Mucosa of descending colon (tissue), 3 donors: ENCODE measurements around the gene NFKB1. TPM values are rescaled to one million over a fixed set of nuclear protein-coding genes. Genes with fewer than 3 reads are reported as not detected.

Source experiments
- ATAC-seq: fragments of 200-7000 bp; cut with Tn5 transposase; one replicate; pipeline ENCODE4 v1.9.1; 2020; ENCODE audit warnings: mild to moderate bottlenecking, moderate library complexity
- DNase-seq, 3 donors: peaks; one replicate each; pipeline ENCODE4 v3.0.0-alpha.2; 2020
- H3K36me3 ChIP-seq: fragments of 200-600 bp; one replicate; pipeline ENCODE4 v1.8.0; 2021; ENCODE audit warnings: low read depth, mild to moderate bottlenecking
- H3K4me1 ChIP-seq: fragments of 200-600 bp; one replicate; pipeline ENCODE4 v1.8.0; 2021; ENCODE audit warnings: low read depth, mild to moderate bottlenecking
- H3K4me3 ChIP-seq: fragments of 200-600 bp; one replicate; pipeline ENCODE4 v1.8.0; 2021; ENCODE audit warnings: mild to moderate bottlenecking
- H3K9me3 ChIP-seq: fragments of 200-600 bp; one replicate; pipeline ENCODE4 v1.8.0; 2021; ENCODE audit warnings: mild to moderate bottlenecking
- intact Hi-C, 2 donors: fragments of 100-400 bp; cut with DNase I in 1 of 2; cut with micrococcal nuclease in 1 of 2; formaldehyde crosslinking; loops; one replicate each; pipeline versions ENCODE4 v1.11.0 to v1.11.1; 2022; cut with DNase I, micrococcal nuclease
- total RNA-seq, 3 donors: library from RNA; stranded (reverse); fragmentation: NEBNext Ultra II Directional in 2 of 3; extraction: Animal tissue kit (Norgen Biotek cat#: 25700) in 2 of 3; gene quantifications; one replicate each; pipeline versions ENCODE4 v1.2.1 to v1.2.4, GENCODE V29; 2021 to 2023
- TF ChIP-seq, protein P1 (sequence below): fragments of 200-600 bp; IDR thresholded peaks from one replicate; pipeline ENCODE4 v1.8.0; 2022; ENCODE audit warnings: antibody characterized with exemption, mild to moderate bottlenecking
- donor health status: DM: no; HTN: no; CAD: no; lungs with moderate emphysema.
- donor health status: DM: no; HTN: no; CAD: no.
- donor health status: DM: no; HTN: yes; CAD: no.

NFKB1 gene
- total RNA-seq, 3 donors from 2014 or later = 50.8 to 57.4 (median 53.6) TPM

DNA sequence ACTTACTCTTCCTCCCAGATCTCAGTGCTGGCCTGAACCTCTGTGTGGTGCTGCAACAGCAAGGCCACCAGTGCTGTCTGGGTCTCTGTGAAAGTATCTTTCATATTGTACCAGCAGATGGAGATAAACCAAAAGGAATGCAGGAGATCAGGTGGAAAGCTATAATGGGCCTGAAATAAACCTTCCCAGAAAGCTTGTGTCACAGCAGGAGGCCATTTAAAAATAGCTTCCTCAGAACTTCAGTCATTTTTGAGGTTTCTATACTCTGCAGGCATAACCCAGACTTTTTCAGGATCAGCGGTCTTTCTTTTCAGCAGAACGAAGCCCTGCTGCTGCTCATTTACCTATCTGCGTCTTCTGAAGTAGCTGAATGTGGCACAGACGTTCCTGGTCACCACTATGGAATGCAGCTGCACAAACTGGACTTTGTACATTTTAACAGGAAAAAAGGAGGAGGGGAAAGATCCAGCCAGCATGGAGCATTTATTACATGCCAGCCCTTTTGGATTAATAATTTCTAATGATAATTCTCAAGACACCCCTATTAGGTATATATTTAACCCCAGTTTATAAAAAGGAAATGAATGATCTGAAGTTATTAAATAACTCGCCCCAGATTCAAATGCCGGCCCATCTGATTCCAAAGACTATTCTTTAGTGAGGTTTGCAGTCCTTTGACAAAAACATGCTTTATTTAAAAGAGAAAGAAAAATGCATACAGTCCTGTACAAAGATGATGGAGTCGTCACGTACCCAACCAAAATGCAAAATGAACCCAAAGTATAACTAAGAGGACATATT lies 119.7 kb downstream of the NFKB1 start:
- TF ChIP-seq, protein P1, sequence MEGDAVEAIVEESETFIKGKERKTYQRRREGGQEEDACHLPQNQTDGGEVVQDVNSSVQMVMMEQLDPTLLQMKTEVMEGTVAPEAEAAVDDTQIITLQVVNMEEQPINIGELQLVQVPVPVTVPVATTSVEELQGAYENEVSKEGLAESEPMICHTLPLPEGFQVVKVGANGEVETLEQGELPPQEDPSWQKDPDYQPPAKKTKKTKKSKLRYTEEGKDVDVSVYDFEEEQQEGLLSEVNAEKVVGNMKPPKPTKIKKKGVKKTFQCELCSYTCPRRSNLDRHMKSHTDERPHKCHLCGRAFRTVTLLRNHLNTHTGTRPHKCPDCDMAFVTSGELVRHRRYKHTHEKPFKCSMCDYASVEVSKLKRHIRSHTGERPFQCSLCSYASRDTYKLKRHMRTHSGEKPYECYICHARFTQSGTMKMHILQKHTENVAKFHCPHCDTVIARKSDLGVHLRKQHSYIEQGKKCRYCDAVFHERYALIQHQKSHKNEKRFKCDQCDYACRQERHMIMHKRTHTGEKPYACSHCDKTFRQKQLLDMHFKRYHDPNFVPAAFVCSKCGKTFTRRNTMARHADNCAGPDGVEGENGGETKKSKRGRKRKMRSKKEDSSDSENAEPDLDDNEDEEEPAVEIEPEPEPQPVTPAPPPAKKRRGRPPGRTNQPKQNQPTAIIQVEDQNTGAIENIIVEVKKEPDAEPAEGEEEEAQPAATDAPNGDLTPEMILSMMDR = no peak
- intact Hi-C loops = loop anchor here (5.0 to 10.0 kb wide), 2 partner anchors 386 to 394 kb away; partner anchors contain the start of gene SLC9B1 (in 1 of the 2)
- Histone ChIP-seq H3K4me1 (peaks cover 4% of the 10 kb centered on the region), H3K4me3 (no peak overlapping the region), H3K9me3 (no peaks in the 10 kb centered on the region), H3K36me3 (no peaks in the 10 kb centered on the region)
- DNase-seq (peak in 1 of 3 donors; percentile 62), ATAC-seq (peak; percentile 92)

DNA sequence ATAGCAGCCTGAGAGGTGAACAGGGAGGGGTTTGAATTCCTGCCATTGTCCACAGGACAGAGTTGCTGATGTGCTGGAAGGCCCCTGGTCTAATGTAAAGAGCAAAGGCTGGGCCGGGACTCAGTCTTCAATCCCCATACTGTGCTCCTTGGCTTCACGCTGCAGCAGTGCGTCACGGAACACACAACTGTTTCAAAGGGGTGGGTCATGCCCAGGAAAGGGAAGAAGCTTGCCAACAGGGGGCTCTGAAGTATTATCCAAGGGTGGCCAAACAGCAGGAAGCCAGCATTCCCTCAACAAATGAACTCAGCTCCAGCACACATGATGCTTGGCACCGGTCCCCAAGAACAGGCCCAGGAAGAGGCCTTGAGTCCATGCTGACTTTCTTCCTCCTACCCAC lies 122.5 kb downstream of the NFKB1 start:
- intact Hi-C loops = loop anchor here (5.0 to 10.0 kb wide), 2 partner anchors 384 to 391 kb away; partner anchors contain the start of gene SLC9B1 (in 1 of the 2)
- Histone ChIP-seq H3K4me3 (no peak overlapping the region), H3K9me3 (no peaks in the 10 kb centered on the region), H3K36me3 (no peaks in the 10 kb centered on the region), H3K4me1 (peaks cover 4% of the 10 kb centered on the region)
- TF ChIP-seq, protein P1 = no peak
- ATAC-seq = no peak
- no peak for DNase-seq

DNA sequence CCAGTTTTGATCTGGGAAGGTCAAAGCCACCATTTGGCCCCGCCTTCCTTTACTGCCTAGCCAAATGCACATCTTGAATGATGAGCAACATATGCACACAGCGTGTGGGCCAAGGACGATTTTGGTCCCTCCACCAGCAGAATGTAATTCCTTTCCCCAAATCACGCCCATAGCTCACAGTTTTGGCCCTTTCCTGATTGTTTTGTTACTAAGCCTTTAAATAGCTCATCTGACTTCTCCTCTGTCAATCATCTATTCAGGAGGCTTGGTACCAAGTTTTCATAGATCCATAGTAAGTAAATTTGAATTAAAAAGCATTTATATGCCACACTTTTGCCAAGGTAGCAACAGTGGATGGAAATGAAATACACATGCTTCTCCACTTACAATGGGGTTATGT lies 123.3 kb downstream of the NFKB1 start:
- no peak overlapping the region for H3K4me3 ChIP-seq
- intact Hi-C loops = loop anchor here (5.0 to 10.0 kb wide), 2 partner anchors 383 to 390 kb away; partner anchors contain the start of gene SLC9B1 (in 1 of the 2)
- ATAC-seq = no peak
- no peaks in the 10 kb centered on the region for H3K36me3 ChIP-seq
- H3K9me3 ChIP-seq = no peaks in the 10 kb centered on the region
- TF ChIP-seq, protein P1 = no peak
- DNase-seq = no peak
- peaks cover 4% of the 10 kb centered on the region for H3K4me1 ChIP-seq

DNA sequence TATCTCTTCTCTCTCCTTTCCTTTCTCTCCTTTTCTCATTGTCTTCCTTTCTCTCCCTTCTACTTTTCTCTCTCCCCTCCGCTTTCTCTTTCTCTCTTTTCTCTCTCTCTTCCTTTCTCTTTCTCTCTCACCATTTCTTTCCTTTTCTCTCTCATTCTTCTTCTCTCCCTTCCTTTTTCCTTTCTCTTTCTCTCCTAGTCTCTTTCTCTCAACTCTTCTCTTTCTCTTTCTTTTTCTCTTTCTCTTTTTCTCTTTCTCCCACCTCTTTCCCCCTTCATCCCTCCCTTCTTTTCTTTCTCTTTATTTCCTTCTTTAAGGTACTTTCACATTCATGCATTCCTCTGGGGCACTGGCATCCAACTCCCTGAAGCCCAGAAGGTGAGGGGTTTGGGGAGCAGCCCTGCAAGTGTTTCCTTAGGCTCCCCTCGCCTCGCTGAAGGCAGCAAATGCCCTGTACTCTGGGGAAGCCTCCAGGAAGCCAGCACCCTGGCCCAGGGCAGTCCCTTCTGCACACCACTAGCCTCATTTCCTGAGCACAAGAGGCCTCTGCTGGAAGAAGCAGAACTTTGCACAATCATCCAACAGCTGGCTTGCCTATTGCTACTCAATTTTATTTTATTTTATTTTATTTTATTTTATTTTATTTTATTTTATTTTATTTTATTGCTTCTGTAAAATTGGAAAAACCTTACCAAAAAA lies 124.2 kb downstream of the NFKB1 start:
- Histone ChIP-seq H3K4me3 (no peak overlapping the region), H3K36me3 (no peaks in the 10 kb centered on the region), H3K9me3 (no peaks in the 10 kb centered on the region), H3K4me1 (peaks cover 4% of the 10 kb centered on the region)
- intact Hi-C loops = loop anchor here in 1 of 2 donors (10.0 kb wide), 1 partner anchor 389 kb away; the partner anchor contains the start of gene SLC9B1
- ATAC-seq (peak; percentile 67), DNase-seq (peak in 1 of 3 donors; percentile 42)
- TF ChIP-seq, protein P1 = no peak

DNA sequence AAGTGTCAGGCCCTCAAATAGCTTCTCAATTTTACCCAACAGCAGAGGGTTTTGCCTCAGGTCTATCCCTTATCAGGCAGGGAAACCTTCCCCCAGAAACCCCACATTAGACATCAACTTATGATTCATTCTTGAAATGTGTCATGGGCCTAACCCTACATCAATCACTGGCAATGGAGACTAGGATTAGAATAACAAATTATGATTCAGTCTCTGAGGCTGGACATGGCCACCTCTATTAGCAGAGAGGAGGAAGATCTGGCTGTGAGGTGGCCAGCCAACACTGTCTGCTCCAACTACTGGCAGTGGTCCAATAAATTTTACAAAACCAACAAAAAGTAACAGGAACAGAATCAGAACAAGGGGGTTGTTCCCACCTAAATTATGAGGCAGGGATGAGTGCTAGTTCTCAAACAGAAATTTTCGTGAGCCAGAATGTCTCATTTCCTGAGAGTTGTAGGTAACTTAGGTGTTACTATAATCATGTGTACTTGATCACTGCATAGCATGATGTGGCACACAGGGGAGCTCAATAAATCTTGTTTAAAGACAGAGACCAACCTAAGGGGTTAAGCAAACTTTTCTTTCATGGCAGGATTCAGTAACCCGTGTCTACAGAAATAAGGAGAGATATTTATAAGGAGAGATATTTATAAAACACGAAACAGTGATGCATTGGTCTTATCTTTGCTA lies 126.8 kb downstream of the NFKB1 start:
- TF ChIP-seq, protein P1 = no peak
- Histone ChIP-seq H3K4me1 (no peaks in the 10 kb centered on the region), H3K9me3 (no peaks in the 10 kb centered on the region), H3K36me3 (no peaks in the 10 kb centered on the region), H3K4me3 (no peak overlapping the region)
- intact Hi-C loops = loop anchor here in 1 of 2 donors (10.0 kb wide), 1 partner anchor 387 kb away; the partner anchor contains the start of gene SLC9B1
- no peak for DNase-seq
- ATAC-seq = no peak
